ENCODE measurements around the gene UMPS.

DNA sequence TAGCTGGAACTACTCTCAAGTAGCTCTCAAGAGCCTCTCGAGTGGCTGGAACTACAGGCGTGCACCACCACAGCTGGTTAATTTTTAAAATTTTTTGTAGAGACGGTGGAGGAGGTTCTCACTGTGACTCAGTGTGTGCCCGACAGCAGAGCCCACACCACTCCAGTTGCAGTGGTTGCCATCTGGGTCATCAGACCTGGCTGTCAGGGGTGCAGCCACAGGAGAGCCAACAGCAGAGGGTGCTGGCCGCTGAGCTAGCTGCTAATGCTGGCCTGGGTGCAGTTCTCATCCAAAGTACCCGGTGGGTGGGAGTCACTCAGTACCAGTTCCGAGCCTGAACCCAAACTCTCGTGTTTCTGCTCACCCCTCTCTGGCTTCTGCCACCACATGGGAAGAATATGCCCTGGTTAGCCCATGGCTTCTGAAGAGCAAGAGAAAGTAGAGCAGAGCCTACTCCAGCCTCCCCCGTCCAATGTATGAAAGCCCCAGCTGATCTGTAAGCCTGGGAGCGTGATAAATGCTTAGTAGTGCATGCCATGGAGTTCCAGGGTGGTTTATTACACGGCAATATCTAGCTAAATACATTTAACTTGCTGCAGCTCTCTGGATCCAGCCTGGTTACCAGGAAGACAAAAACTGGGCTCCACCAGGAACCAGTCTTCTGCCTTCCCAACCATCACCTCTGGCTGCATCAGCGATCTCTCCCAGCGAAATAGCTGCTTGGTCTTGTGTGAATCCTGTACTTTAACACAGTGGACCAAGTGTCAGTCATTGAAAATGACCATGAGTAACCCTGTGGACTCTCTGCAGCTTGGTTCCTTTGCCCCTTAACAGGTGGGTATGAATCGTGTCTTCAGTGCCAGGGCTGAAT is 17.1 kb downstream of the UMPS start:
- TF ChIP-seq, protein P1, sequence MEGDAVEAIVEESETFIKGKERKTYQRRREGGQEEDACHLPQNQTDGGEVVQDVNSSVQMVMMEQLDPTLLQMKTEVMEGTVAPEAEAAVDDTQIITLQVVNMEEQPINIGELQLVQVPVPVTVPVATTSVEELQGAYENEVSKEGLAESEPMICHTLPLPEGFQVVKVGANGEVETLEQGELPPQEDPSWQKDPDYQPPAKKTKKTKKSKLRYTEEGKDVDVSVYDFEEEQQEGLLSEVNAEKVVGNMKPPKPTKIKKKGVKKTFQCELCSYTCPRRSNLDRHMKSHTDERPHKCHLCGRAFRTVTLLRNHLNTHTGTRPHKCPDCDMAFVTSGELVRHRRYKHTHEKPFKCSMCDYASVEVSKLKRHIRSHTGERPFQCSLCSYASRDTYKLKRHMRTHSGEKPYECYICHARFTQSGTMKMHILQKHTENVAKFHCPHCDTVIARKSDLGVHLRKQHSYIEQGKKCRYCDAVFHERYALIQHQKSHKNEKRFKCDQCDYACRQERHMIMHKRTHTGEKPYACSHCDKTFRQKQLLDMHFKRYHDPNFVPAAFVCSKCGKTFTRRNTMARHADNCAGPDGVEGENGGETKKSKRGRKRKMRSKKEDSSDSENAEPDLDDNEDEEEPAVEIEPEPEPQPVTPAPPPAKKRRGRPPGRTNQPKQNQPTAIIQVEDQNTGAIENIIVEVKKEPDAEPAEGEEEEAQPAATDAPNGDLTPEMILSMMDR (IDR thresholded peaks at IDR 0.05), result no peak
- no peak for TF ChIP-seq EZH2 (IDR thresholded peaks at IDR 0.05)
